ENCODE measurements around the gene TLL2. TPM values are rescaled to one million over a fixed set of nuclear protein-coding genes. Genes with fewer than 3 reads are reported as not detected.

The TLL2 gene
- total RNA-seq, 1 donor from 2014 or later: 2.8 TPM

GRCh38 chr10:96468845-96469244, 44.9 kb downstream of the TLL2 start:
- Histone ChIP-seq H3K27me3 (ENCODE audit: control insufficient read depth, insufficient read depth, low read length) (no peaks in the 10 kb centered on the region), H3K36me3 (ENCODE audit: control insufficient read depth, insufficient read depth, low read length) (no peaks in the 10 kb centered on the region), H3K4me3 (ENCODE audit: low read depth, low read length) (no peak overlapping the region)
- no peak for DNase-seq (ENCODE audit: low read depth)
- TF ChIP-seq CTCF (IDR thresholded peaks at IDR 0.05; ENCODE audit: insufficient read depth, low read length, poor library complexity, severe bottlenecking): no peak

DNA sequence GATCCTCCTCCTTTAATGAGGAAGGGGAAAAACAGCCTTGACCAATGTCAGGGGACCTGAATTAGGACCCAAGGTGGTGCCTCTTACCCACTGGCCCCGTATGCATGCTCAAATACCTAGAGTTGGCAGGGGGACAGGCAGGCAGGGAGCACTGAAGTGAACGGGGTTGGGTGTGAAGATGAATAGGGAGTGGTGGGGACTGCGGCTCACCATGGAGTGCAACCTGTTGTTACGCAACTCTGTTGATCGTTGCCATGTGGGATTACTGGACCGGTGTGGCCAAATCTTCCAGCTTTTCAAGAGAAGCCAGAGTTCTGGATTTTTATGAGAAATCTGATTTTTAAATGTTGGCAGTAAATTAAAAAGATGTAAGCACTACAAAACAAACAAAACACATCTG, 48.1 kb downstream of the TLL2 start:
- no peaks in the 10 kb centered on the region for H3K27me3 ChIP-seq (ENCODE audit: control insufficient read depth, insufficient read depth, low read length)
- no peak overlapping the region for H3K4me3 ChIP-seq (ENCODE audit: low read depth, low read length)
- no peak for TF ChIP-seq CTCF (IDR thresholded peaks at IDR 0.05; ENCODE audit: insufficient read depth, low read length, poor library complexity, severe bottlenecking)
- DNase-seq (ENCODE audit: low read depth): no peak
- H3K36me3 ChIP-seq (ENCODE audit: control insufficient read depth, insufficient read depth, low read length): no peaks in the 10 kb centered on the region

DNA sequence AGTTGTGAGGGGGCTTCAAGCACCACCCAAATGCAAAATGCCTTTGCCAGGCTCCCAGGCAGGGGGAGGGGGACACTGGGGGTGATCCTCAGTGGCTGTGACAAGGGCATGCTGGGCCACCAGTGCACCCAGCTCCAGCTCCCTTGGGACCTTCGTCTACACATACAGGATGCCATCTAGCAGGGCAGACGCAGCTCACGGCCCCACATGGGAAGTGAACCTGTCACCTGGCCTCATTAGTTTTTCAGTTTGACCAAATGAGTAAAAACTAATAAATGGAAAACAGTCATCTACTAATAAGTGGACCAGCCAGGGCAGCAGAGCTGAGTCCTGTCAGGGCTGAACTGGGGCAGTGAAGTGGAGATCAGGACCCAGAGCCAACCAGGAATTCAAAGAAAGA, 50.2 kb downstream of the TLL2 start:
- Histone ChIP-seq H3K36me3 (ENCODE audit: control insufficient read depth, insufficient read depth, low read length) (no peaks in the 10 kb centered on the region), H3K27me3 (ENCODE audit: control insufficient read depth, insufficient read depth, low read length) (no peaks in the 10 kb centered on the region), H3K4me3 (ENCODE audit: low read depth, low read length) (no peak overlapping the region)
- no peak for TF ChIP-seq CTCF (IDR thresholded peaks at IDR 0.05; ENCODE audit: insufficient read depth, low read length, poor library complexity, severe bottlenecking)
- no peak for DNase-seq (ENCODE audit: low read depth)

DNA sequence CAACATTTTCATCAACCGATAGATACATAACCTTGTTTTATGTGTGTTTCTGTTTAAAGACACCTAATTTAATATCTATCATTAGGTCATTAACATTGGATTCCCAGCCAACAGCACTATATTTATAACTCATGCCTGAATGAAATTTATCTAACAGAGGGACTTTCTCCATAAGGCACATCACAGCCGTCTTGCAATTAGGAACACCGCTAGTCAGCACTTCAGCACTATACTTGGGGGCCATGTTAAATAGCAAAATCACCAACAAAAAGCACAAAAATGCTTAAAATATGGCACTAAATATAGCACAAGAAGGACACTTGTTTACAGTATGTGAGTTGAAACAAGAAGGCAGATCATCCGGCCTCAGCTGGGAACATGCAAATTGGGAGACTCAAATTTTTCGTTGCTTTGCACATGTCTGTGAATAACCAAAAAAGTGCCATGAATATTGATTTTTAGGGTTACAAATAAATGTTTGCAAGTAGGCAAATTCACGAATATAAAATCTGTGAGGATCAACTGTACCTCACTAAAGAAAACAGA, 51.0 kb downstream of the TLL2 start:
- DNase-seq (ENCODE audit: low read depth): no peak

DNA sequence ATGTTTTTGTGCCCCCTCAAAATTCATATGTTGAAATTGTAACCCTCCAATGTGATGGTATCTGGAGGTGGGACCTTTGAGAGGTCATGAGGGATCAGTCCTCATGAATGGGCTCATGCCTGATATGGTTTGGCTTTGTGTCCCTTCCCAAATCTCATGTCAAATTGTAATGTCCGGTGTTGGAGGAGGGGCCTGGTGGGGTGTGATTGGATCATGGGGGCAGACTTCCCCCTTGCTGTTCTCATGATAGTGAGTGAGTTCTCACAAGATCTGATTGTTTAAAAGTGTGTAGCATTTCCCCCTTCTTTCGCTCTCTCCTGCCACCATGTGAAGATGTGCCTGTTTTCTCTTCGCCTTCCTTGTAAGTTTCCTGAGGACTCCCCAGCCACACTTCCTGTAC, 53.4 kb downstream of the TLL2 start:
- H3K27me3 ChIP-seq (ENCODE audit: control insufficient read depth, insufficient read depth, low read length): no peaks in the 10 kb centered on the region
- H3K36me3 ChIP-seq (ENCODE audit: control insufficient read depth, insufficient read depth, low read length): no peaks in the 10 kb centered on the region
- DNase-seq (ENCODE audit: low read depth): no peak
- no peak for TF ChIP-seq CTCF (IDR thresholded peaks at IDR 0.05; ENCODE audit: insufficient read depth, low read length, poor library complexity, severe bottlenecking)
- no peak overlapping the region for H3K4me3 ChIP-seq (ENCODE audit: low read depth, low read length)

More for the DNA sequence above, 51.0 kb downstream of the TLL2 start:
- H3K4me3 ChIP-seq (ENCODE audit: low read depth, low read length): no peak overlapping the region
- H3K36me3 ChIP-seq (ENCODE audit: control insufficient read depth, insufficient read depth, low read length): no peaks in the 10 kb centered on the region
- TF ChIP-seq CTCF (IDR thresholded peaks at IDR 0.05; ENCODE audit: insufficient read depth, low read length, poor library complexity, severe bottlenecking): no peak
- H3K27me3 ChIP-seq (ENCODE audit: control insufficient read depth, insufficient read depth, low read length): no peaks in the 10 kb centered on the region

- Histone ChIP-seq H3K36me3 (ENCODE audit: control insufficient read depth, insufficient read depth, low read length) (no peaks in the 10 kb centered on the region), H3K27me3 (ENCODE audit: control insufficient read depth, insufficient read depth, low read length) (no peaks in the 10 kb centered on the region), H3K4me3 (ENCODE audit: low read depth, low read length) (no peak overlapping the region)
- TF ChIP-seq CTCF (IDR thresholded peaks at IDR 0.05; ENCODE audit: insufficient read depth, low read length, poor library complexity, severe bottlenecking): no peak
- no peak for DNase-seq (ENCODE audit: low read depth)
Observed at GRCh38 chr10:96457341-96457740, 56.4 kb downstream of the TLL2 start.
